Activated CD4-positive, alpha-beta T cell treated with anti-CD3 and anti-CD28 coated beads, Interleukin-2, amount 10 ng/mL, durations not matched to agents 24 days and 14 days (primary cell): ENCODE measurements around the gene ANP32A. TPM values are rescaled to one million over a fixed set of nuclear protein-coding genes. Genes with fewer than 3 reads are reported as not detected.

Experiments
- DNase-seq: peaks from one replicate; pipeline ENCODE4 v3.0.0; 2022
- H3K27ac Mint-ChIP-seq: one replicate; pipeline ENCODE4 v1.8.0; 2022; ENCODE audit warnings: mild to moderate bottlenecking, mixed read lengths
- H3K27me3 Mint-ChIP-seq: one replicate; pipeline ENCODE4 v1.8.0; 2022; ENCODE audit warnings: mixed read lengths
- H3K36me3 Mint-ChIP-seq: one replicate; pipeline ENCODE4 v1.8.0; 2022; ENCODE audit warnings: low read depth, mild to moderate bottlenecking, mixed read lengths
- H3K4me1 Mint-ChIP-seq: one replicate; pipeline ENCODE4 v1.8.0; 2021; ENCODE audit warnings: mixed read lengths
- H3K4me3 Mint-ChIP-seq: one replicate; pipeline ENCODE4 v1.8.0; 2022; ENCODE audit warnings: mild to moderate bottlenecking, moderate library complexity, mixed read lengths
- H3K9me3 Mint-ChIP-seq: one replicate; pipeline ENCODE4 v1.8.0; 2021; ENCODE audit warnings: mixed read lengths
- intact Hi-C: fragments of 100-400 bp; cut with micrococcal nuclease; formaldehyde crosslinking; loops from one replicate; pipeline ENCODE4 v1.15.1; 2023
- total RNA-seq: library from RNA; stranded (reverse); gene quantifications from 2 replicates; pipeline ENCODE4 v1.2.3, GENCODE V29; 2022

ANP32A gene
- total RNA-seq, 1 donor from 2014 or later, result 280 TPM

GRCh38 chr15:68776477-68777270 is 44.0 kb downstream of the ANP32A start:
- Mint-ChIP-seq H3K36me3 (peaks cover 32% of the 10 kb centered on the region), H3K4me3 (no peak overlapping the region), H3K4me1 (peaks cover 5% of the 10 kb centered on the region), H3K27me3 (no peaks in the 10 kb centered on the region), H3K9me3 (no peaks in the 10 kb centered on the region), H3K27ac (no peak overlapping the region)
- intact Hi-C loops, result no loop called here
- DNase-seq, result no peak

GRCh38 chr15:68775671-68776476 is 44.8 kb downstream of the ANP32A start:
- peaks cover 2% of the 10 kb centered on the region for H3K4me1 Mint-ChIP-seq
- H3K27ac Mint-ChIP-seq, result no peak overlapping the region
- no peaks in the 10 kb centered on the region for H3K27me3 Mint-ChIP-seq
- no peak for DNase-seq
- no peak overlapping the region for H3K4me3 Mint-ChIP-seq
- intact Hi-C loops, result no loop called here
- no peaks in the 10 kb centered on the region for H3K9me3 Mint-ChIP-seq
- H3K36me3 Mint-ChIP-seq, result peaks cover 29% of the 10 kb centered on the region

GRCh38 chr15:68775236-68775577 is 45.5 kb downstream of the ANP32A start:
- Mint-ChIP-seq H3K9me3 (no peaks in the 10 kb centered on the region), H3K27me3 (no peaks in the 10 kb centered on the region), H3K4me3 (no peak overlapping the region), H3K4me1 (peaks cover 2% of the 10 kb centered on the region), H3K36me3 (peaks cover 24% of the 10 kb centered on the region), H3K27ac (no peak overlapping the region)
- no peak for DNase-seq
- intact Hi-C loops, result no loop called here

- no peak for DNase-seq
- Mint-ChIP-seq H3K36me3 (peaks cover 20% of the 10 kb centered on the region), H3K27me3 (no peaks in the 10 kb centered on the region), H3K4me1 (peaks cover 2% of the 10 kb centered on the region), H3K9me3 (no peaks in the 10 kb centered on the region), H3K4me3 (no peak overlapping the region), H3K27ac (no peak overlapping the region)
- intact Hi-C loops, result no loop called here
Measured at GRCh38 chr15:68774521-68775235, 46.0 kb downstream of the ANP32A start.

GRCh38 chr15:68774120-68774519 is 46.6 kb downstream of the ANP32A start:
- peaks cover 5% of the 10 kb centered on the region for H3K4me1 Mint-ChIP-seq
- DNase-seq, result no peak
- H3K36me3 Mint-ChIP-seq, result peaks cover 14% of the 10 kb centered on the region
- H3K27ac Mint-ChIP-seq, result no peak overlapping the region
- H3K27me3 Mint-ChIP-seq, result peaks cover 3% of the 10 kb centered on the region
- no peak overlapping the region for H3K4me3 Mint-ChIP-seq
- intact Hi-C loops, result no loop called here
- no peaks in the 10 kb centered on the region for H3K9me3 Mint-ChIP-seq

GRCh38 chr15:68773036-68773435 is 47.7 kb downstream of the ANP32A start:
- no peak for DNase-seq
- H3K27ac Mint-ChIP-seq, result no peak overlapping the region
- no peak overlapping the region for H3K4me3 Mint-ChIP-seq
- intact Hi-C loops, result no loop called here
- peaks cover 7% of the 10 kb centered on the region for H3K4me1 Mint-ChIP-seq
- peaks cover 9% of the 10 kb centered on the region for H3K36me3 Mint-ChIP-seq
- no peaks in the 10 kb centered on the region for H3K9me3 Mint-ChIP-seq
- H3K27me3 Mint-ChIP-seq, result peaks cover 5% of the 10 kb centered on the region

GRCh38 chr15:68770216-68770615 is 50.5 kb downstream of the ANP32A start:
- DNase-seq, result no peak
- Mint-ChIP-seq H3K4me3 (no peak overlapping the region), H3K36me3 (no peaks in the 10 kb centered on the region), H3K27me3 (peaks cover 11% of the 10 kb centered on the region), H3K27ac (no peak overlapping the region), H3K4me1 (peaks cover 5% of the 10 kb centered on the region), H3K9me3 (no peaks in the 10 kb centered on the region)
- intact Hi-C loops, result no loop called here

GRCh38 chr15:68769702-68770101 is 51.0 kb downstream of the ANP32A start:
- H3K4me1 Mint-ChIP-seq, result peaks cover 5% of the 10 kb centered on the region
- no peak for DNase-seq
- no peaks in the 10 kb centered on the region for H3K36me3 Mint-ChIP-seq
- no peaks in the 10 kb centered on the region for H3K9me3 Mint-ChIP-seq
- peaks cover 15% of the 10 kb centered on the region for H3K27me3 Mint-ChIP-seq
- intact Hi-C loops, result no loop called here
- H3K4me3 Mint-ChIP-seq, result no peak overlapping the region
- H3K27ac Mint-ChIP-seq, result no peak overlapping the region

- no peak for DNase-seq
- intact Hi-C loops, result no loop called here
- Mint-ChIP-seq H3K9me3 (no peaks in the 10 kb centered on the region), H3K4me1 (peaks cover 5% of the 10 kb centered on the region), H3K36me3 (no peaks in the 10 kb centered on the region), H3K4me3 (no peak overlapping the region), H3K27me3 (peaks cover 20% of the 10 kb centered on the region), H3K27ac (no peak overlapping the region)
Measured at GRCh38 chr15:68768321-68768720, 52.4 kb downstream of the ANP32A start.

GRCh38 chr15:68767833-68768232 is 52.9 kb downstream of the ANP32A start:
- intact Hi-C loops, result no loop called here
- DNase-seq, result no peak
- H3K4me1 Mint-ChIP-seq, result peaks cover 5% of the 10 kb centered on the region
- no peak overlapping the region for H3K27ac Mint-ChIP-seq
- H3K9me3 Mint-ChIP-seq, result no peaks in the 10 kb centered on the region
- H3K36me3 Mint-ChIP-seq, result no peaks in the 10 kb centered on the region
- H3K4me3 Mint-ChIP-seq, result no peak overlapping the region
- H3K27me3 Mint-ChIP-seq, result peaks cover 23% of the 10 kb centered on the region

- peaks cover 5% of the 10 kb centered on the region for H3K4me1 Mint-ChIP-seq
- H3K27ac Mint-ChIP-seq, result no peak overlapping the region
- H3K4me3 Mint-ChIP-seq, result no peak overlapping the region
- no peaks in the 10 kb centered on the region for H3K9me3 Mint-ChIP-seq
- H3K27me3 Mint-ChIP-seq, result peaks cover 37% of the 10 kb centered on the region
- no peak for DNase-seq
- H3K36me3 Mint-ChIP-seq, result no peaks in the 10 kb centered on the region
- intact Hi-C loops, result no loop called here
Measured at GRCh38 chr15:68765602-68766368, 54.9 kb downstream of the ANP32A start.

GRCh38 chr15:68764090-68764489 is 56.6 kb downstream of the ANP32A start:
- Mint-ChIP-seq H3K36me3 (no peaks in the 10 kb centered on the region), H3K27me3 (peaks cover 39% of the 10 kb centered on the region), H3K4me3 (no peak overlapping the region), H3K4me1 (peaks cover 4% of the 10 kb centered on the region), H3K27ac (no peak overlapping the region), H3K9me3 (no peaks in the 10 kb centered on the region)
- no peak for DNase-seq
- intact Hi-C loops, result no loop called here

- no peak for DNase-seq
- Mint-ChIP-seq H3K27ac (no peak overlapping the region), H3K36me3 (no peaks in the 10 kb centered on the region), H3K4me1 (peaks cover 2% of the 10 kb centered on the region), H3K4me3 (no peak overlapping the region), H3K9me3 (no peaks in the 10 kb centered on the region), H3K27me3 (peaks cover 40% of the 10 kb centered on the region)
- intact Hi-C loops, result no loop called here
Measured at GRCh38 chr15:68763063-68763462, 57.6 kb downstream of the ANP32A start.
